ENCODE results near the gene PCCB.
A peak's percentile ranks its signal among the peaks of the same experiment; 100 is the strongest.
"Not testable (repeated sequence)": the region's sequence is repeated elsewhere in the genome, so short reads cannot be mapped to it uniquely, and the experiment has no call there.

Gene PCCB

GRCh38 chr3:136330900-136331299 lies 80.8 kb downstream of the PCCB start:
- no peak for DNase-seq

GRCh38 chr3:136332302-136332701 lies 82.2 kb downstream of the PCCB start:
- no peak for DNase-seq

- no peak for DNase-seq
Observed at GRCh38 chr3:136332776-136333175, 82.6 kb downstream of the PCCB start.

- no peak for DNase-seq
Observed at GRCh38 chr3:136334209-136334608, 84.1 kb downstream of the PCCB start.

- DNase-seq: not testable (repeated sequence)
Observed at GRCh38 chr3:136334726-136335125, 84.6 kb downstream of the PCCB start.

- no peak for DNase-seq
Observed at GRCh38 chr3:136336329-136337100, 86.4 kb downstream of the PCCB start.

- DNase-seq: peak; percentile 96
Observed at GRCh38 chr3:136343446-136343845, 93.3 kb downstream of the PCCB start.

GRCh38 chr3:136343873-136344555 lies 93.9 kb downstream of the PCCB start:
- peak; percentile 96 for DNase-seq

GRCh38 chr3:136346486-136346885 lies 96.3 kb downstream of the PCCB start:
- DNase-seq: no peak

GRCh38 chr3:136350132-136350531 lies 100.0 kb downstream of the PCCB start:
- no peak for DNase-seq

GRCh38 chr3:136350557-136350956 lies 100.4 kb downstream of the PCCB start:
- no peak for DNase-seq

GRCh38 chr3:136351351-136351750 lies 101.2 kb downstream of the PCCB start:
- DNase-seq: no peak

- no peak for DNase-seq
Observed at GRCh38 chr3:136351905-136352304, 101.8 kb downstream of the PCCB start.

GRCh38 chr3:136353461-136353860 lies 103.3 kb downstream of the PCCB start:
- no peak for DNase-seq

GRCh38 chr3:136366289-136366688 lies 116.1 kb downstream of the PCCB start:
- DNase-seq: no peak

GRCh38 chr3:136375800-136376199 lies 125.7 kb downstream of the PCCB start:
- DNase-seq: not testable (repeated sequence)

GRCh38 chr3:136377508-136377907 lies 127.4 kb downstream of the PCCB start:
- DNase-seq: no peak

- DNase-seq: no peak
Observed at GRCh38 chr3:136378011-136378410, 127.9 kb downstream of the PCCB start.

All from SHP77 treated with DMSO at 0.1 percent for 48 hours (cell line).